ENCODE data around the gene COTL1. TPM values are rescaled to one million over a fixed set of nuclear protein-coding genes. Genes with fewer than 3 reads are reported as not detected.

The COTL1 gene
- total RNA-seq, 4 donors from 2014 or later, result 29.9 to 84.9 (median 52.6) TPM

DNA sequence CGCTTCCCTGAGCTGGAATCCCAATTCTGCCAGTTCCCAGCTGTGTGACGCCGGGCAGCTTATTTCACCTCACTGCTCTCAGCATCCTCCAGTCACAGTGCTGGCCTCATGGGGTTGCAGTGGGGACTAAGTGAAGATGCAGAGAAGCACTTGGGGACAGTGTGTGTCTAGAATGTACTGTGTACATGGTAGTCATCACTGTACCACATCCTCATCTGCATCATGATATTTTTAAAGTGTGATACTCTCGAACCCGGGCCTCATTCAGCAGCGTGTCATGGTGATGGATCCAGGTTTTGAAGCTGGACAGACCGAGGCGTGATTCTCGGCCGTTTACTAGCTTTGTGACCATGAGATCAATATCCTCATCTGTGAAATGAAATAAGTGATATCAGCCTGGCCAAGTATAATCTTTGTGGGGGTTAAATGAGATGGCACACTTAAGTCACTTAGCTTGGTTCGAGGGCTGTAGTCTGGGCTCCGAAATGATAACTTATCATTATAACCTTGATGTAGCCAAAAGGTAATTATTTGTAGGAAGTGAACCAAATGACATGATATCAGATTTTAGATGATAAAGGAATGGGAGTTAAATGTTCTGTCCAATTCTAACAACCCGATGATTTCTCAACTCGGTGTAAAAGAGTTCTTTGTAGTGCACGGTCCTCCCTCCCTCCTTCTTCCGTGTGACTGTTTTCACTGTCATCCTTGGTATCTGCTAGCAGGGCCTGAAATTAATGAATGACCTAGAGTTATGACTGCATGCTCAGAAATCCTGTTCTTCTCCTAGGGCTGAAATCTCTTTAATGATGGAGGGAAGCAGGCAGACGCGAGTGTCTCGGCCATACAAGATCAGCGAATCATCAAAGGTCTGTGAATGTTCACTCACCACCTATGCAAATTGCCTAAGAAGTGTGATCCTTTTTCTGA, 32.4 kb upstream of the COTL1 start:
- no peaks in the 10 kb centered on the region for H3K27me3 ChIP-seq
- TF ChIP-seq POLR2A (IDR thresholded peaks at IDR 0.05) (no peak), EP300 (IDR thresholded peaks at IDR 0.05) (no peak)
- TF ChIP-seq, protein P1, sequence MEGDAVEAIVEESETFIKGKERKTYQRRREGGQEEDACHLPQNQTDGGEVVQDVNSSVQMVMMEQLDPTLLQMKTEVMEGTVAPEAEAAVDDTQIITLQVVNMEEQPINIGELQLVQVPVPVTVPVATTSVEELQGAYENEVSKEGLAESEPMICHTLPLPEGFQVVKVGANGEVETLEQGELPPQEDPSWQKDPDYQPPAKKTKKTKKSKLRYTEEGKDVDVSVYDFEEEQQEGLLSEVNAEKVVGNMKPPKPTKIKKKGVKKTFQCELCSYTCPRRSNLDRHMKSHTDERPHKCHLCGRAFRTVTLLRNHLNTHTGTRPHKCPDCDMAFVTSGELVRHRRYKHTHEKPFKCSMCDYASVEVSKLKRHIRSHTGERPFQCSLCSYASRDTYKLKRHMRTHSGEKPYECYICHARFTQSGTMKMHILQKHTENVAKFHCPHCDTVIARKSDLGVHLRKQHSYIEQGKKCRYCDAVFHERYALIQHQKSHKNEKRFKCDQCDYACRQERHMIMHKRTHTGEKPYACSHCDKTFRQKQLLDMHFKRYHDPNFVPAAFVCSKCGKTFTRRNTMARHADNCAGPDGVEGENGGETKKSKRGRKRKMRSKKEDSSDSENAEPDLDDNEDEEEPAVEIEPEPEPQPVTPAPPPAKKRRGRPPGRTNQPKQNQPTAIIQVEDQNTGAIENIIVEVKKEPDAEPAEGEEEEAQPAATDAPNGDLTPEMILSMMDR (IDR thresholded peaks at IDR 0.05), result no peak
- WGBS, 2 donors, result 65 to 70% methylated on average over 20 of the region's 20 CpGs
- no peak for DNase-seq (ENCODE audit: low spot score in 2 of 2)
- H3K36me3 ChIP-seq, result peaks cover 0 to 43% (median 6%) of the 10 kb centered on the region in 3 donors
- H3K4me1 ChIP-seq, result peaks cover 0 to 37% (median 10%) of the 10 kb centered on the region in 4 donors
- no peak overlapping the region for H3K4me3 ChIP-seq
- peak overlapping the region; percentile 85 to 94 (median 91) for H3K27ac ChIP-seq
- H3K9me3 ChIP-seq, result no peaks in the 10 kb centered on the region

DNA sequence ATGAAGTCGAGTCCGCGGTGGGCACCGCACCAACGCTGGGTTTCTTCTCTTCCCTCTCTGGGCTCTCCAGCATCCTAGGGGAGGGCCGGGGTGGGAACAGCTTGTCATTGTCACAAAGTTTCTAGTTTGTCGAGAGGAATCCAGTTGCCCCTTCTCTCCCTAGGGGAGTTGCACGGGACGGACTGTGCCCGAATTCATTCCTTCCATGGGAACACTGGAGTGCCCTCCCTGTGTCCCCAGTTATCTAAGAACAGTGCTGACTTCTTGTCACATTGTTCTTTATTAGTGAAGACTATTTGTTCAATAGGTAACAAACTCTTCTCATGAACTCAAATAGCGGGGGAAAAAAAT, 31.6 kb upstream of the COTL1 start:
- H3K9me3 ChIP-seq, result no peaks in the 10 kb centered on the region
- H3K27ac ChIP-seq, result peak overlapping the region; percentile 85 to 94 (median 91)
- 55 to 67% methylated on average over 11 of the region's 11 CpGs for WGBS, 2 donors
- no peaks in the 10 kb centered on the region for H3K27me3 ChIP-seq
- TF ChIP-seq, protein P1 (IDR thresholded peaks at IDR 0.05), result no peak
- TF ChIP-seq EP300 (IDR thresholded peaks at IDR 0.05) (no peak), POLR2A (IDR thresholded peaks at IDR 0.05) (no peak)
- peak overlapping the region; percentile 55 to 91 (median 61) for H3K4me3 ChIP-seq
- H3K4me1 ChIP-seq, result peaks cover 0 to 37% (median 10%) of the 10 kb centered on the region in 4 donors
- DNase-seq (ENCODE audit: low spot score in 2 of 2), result no peak
- H3K36me3 ChIP-seq, result peaks cover 0 to 35% (median 6%) of the 10 kb centered on the region in 3 donors

DNA sequence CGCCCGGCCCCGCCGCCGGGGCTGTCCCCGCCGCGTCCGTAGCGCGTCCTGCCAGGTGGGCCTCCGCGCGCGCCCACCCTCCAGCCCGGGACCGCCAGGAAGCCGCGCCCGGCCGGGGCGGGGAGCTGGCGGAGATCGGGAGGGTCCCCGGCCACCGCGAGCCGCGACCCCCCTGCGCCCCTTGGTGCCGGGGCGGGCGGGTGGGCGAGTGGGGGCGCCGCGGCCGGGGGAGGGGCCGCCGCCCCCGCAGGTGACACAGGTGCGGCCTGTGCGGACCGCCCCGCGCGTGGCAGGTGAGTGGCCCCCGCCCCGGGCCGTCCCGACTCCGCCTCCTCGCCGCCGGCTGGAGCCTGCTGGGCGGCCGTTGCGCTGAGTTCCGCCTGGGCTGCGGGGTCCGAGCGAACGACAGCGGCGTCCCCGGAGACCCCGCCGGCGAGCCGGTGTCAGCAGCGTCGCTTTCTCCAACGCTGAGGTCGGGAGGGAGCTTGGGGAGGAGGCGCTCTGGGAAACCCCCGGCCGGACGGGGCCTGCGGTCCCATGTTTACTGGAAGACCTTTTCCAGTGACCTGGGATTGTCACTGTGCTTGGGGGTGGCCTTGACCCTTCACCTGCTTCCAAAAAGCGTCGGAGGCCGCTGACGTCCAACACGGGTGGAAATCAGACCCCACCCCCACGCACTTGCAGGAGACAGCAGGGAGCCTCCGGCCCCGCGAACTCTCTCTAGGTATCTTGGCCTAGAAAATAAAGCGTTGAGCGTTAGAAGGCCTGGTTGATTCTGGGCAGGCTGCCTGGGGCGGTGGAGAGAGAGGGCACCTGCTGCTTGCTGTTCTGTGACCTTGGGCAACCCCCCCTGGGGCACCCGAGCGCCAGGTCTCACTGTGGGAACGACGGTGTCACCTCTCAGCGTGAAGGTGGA, 31.0 kb upstream of the COTL1 start:
- H3K9me3 ChIP-seq, result no peaks in the 10 kb centered on the region
- 4 to 17% methylated on average over 18 to 59 of the region's 96 CpGs for WGBS, 2 donors
- H3K36me3 ChIP-seq, result peaks cover 0 to 28% (median 6%) of the 10 kb centered on the region in 3 donors
- H3K4me1 ChIP-seq, result peaks cover 0 to 34% (median 10%) of the 10 kb centered on the region in 4 donors
- H3K27me3 ChIP-seq, result no peaks in the 10 kb centered on the region
- TF ChIP-seq EP300 (IDR thresholded peaks at IDR 0.05), result peak in 1 of 2 donors; percentile 29
- TF ChIP-seq POLR2A (IDR thresholded peaks at IDR 0.05), result no peak
- peak overlapping the region; percentile 55 to 91 (median 61) for H3K4me3 ChIP-seq
- peak in 1 of 2 donors; percentile 21 for DNase-seq (ENCODE audit: low spot score in 2 of 2)
- peak overlapping the region; percentile 85 to 94 (median 91) for H3K27ac ChIP-seq

DNA sequence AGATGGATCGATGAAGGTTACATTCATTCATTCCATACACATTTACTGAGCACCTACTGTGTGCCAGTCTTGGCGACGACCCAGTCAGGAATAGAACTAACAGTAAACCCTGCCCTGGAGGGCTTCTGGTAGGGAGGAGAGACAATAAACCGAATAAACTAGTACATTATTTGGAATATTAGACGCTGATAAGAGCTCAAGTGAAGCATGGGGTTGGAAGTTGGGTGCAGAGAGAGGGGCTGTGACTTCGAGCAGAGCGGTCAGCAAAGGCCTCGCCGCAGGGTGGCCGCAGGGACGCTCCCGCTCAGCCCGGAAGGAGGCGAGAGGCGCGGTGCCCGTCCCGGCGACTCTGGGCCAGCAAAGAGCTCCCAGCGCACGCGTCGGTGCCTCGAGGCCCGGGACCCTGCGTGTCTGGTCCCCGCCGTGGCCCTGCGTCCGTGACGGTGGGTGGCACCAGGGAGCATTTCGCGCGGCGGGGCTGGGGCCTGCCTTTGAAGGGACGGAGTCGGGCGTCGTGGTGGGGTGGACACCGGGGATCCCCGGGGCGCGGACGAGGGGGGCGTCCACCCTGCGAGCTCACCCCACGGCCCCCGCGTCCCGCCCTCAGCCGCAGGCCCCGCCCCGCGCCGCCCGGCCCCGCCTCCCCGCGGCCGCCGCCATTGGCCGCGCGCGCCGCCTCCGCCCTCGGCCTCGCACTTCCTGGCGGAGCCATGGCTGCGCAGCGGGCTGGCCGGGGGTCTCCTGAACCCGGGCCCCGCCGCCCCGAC, 30.1 kb upstream of the COTL1 start, which contains the start of gene KLHL36:
Gene KLHL36, plus strand, starts transcription at position 684 of the 767 bp plus-strand sequence. CDS start 2,357 bp downstream, outside the sequence.
- TF ChIP-seq EP300 (IDR thresholded peaks at IDR 0.05) (peak in 1 of 2 donors; percentile 30), POLR2A (IDR thresholded peaks at IDR 0.05) (peak; percentile 26 to 63)
- TF ChIP-seq, protein P1 (IDR thresholded peaks at IDR 0.05), result peak in 1 of 5 experiments; percentile 41
- Histone ChIP-seq H3K4me1 (peaks cover 0 to 41% (median 12%) of the 10 kb centered on the region in 4 donors), H3K27me3 (no peaks in the 10 kb centered on the region), H3K36me3 (peaks cover 0 to 20% (median 5%) of the 10 kb centered on the region in 3 donors), H3K27ac (peak within 1 kb of the TSS; percentile 85 to 94 (median 94)), H3K9me3 (no peaks in the 10 kb centered on the region), H3K4me3 (peak within 1 kb of the TSS; percentile 55 to 91 (median 78))
- 7 to 13% methylated on average over 26 to 43 of the region's 77 CpGs for WGBS, 2 donors
- DNase-seq (ENCODE audit: low spot score in 2 of 2), result peak; percentile 30 to 52
